Lower leg skin (tissue), 4 donors: ENCODE data around the gene CUL1. TPM values are rescaled to one million over a fixed set of nuclear protein-coding genes. Genes with fewer than 3 reads are reported as not detected.
"Not testable (repeated sequence)": the region's sequence is repeated elsewhere in the genome, so short reads cannot be mapped to it uniquely, and the experiment has no call there.

ENCODE experiments used
- DNase-seq, 2 donors: peaks; one replicate each; pipeline ENCODE4 v3.0.0-alpha.2; 2019; ENCODE audit warnings: low spot score in 2 of 2
- H3K4me3 ChIP-seq: fragments of 200-600 bp; sonication (generic); 2 replicates; pipeline ENCODE4 v1.5.1; 2017; ENCODE audit warnings: mild to moderate bottlenecking, low read depth; ENCODE audit not compliant: poor library complexity, severe bottlenecking
- CTCF ChIP-seq, 3 donors: fragments of 450-650 bp; IDR thresholded peaks; one replicate each; pipeline ENCODE4 v1.5.1; 2016; ENCODE audit warnings: antibody characterized with exemption in 3 of 3, mild to moderate bottlenecking in 3 of 3, moderate library complexity in 2 of 3
- POLR2A ChIP-seq, 2 donors: fragments of 450-650 bp; IDR thresholded peaks; one replicate each; pipeline ENCODE4 v1.6.1; 2016 to 2017; ENCODE audit warnings: antibody characterized with exemption in 2 of 2, mild to moderate bottlenecking in 1 of 2, moderate library complexity in 1 of 2
- WGBS, 2 donors: methylation state at CpG; one replicate each; pipeline ENCODE4 v1.1.5; 2018; 5-methylcytosine and 5-hydroxymethylcytosine counted together
- intact Hi-C: fragments of 100-400 bp; cut with DNase I; formaldehyde crosslinking; loops from one replicate; pipeline ENCODE4 v1.15.0; 2023; ENCODE audit warnings: low total_unique reads
- total RNA-seq, 4 donors: library from RNA; depleted of rRNA; stranded (reverse); fragments of >200 nt; gene quantifications; one replicate each; pipeline ENCODE4 v1.1.0, GENCODE V29; 2016

The CUL1 gene
- total RNA-seq, 4 donors from 2014 or later: 49.6 to 56.5 (median 52.6) TPM

- H3K4me3 ChIP-seq: no peak overlapping the region
- WGBS, 2 donors: 84 to 85% methylated on average over 7 of the region's 7 CpGs
- intact Hi-C loops: loop anchor here (10.0 kb wide), 1 partner anchor 247 kb away; no protein-coding TSS in a partner anchor
- no peak for DNase-seq
- no peak for TF ChIP-seq CTCF (IDR thresholded peaks at IDR 0.05)
- no peak for TF ChIP-seq POLR2A (IDR thresholded peaks at IDR 0.05)
These were observed 9.6 kb downstream of the CUL1 start for GRCh38 chr7:148708026-148708885.

GRCh38 chr7:148709014-148709413 lies 10.3 kb downstream of the CUL1 start:
- TF ChIP-seq POLR2A (IDR thresholded peaks at IDR 0.05) (no peak), CTCF (IDR thresholded peaks at IDR 0.05) (no peak)
- WGBS, 2 donors: 79% methylated on average over 6 of the region's 6 CpGs
- intact Hi-C loops: loop anchor here (10.0 kb wide), 1 partner anchor 246 kb away; no protein-coding TSS in a partner anchor

GRCh38 chr7:148710426-148710825 lies 11.7 kb downstream of the CUL1 start:
- H3K4me3 ChIP-seq, intact Hi-C loops, DNase-seq: not testable (repeated sequence)
- WGBS, 2 donors: 96 to 97% methylated on average over 17 of the region's 17 CpGs

More at GRCh38 chr7:148709014-148709413, 10.3 kb downstream of the CUL1 start:
- no peak for DNase-seq
- no peak overlapping the region for H3K4me3 ChIP-seq

- no peak for DNase-seq
- no peak overlapping the region for H3K4me3 ChIP-seq
- TF ChIP-seq CTCF (IDR thresholded peaks at IDR 0.05) (no peak), POLR2A (IDR thresholded peaks at IDR 0.05) (no peak)
- WGBS, 2 donors: 82 to 87% methylated on average over 16 of the region's 16 CpGs
- intact Hi-C loops: no loop called here
These were observed 12.7 kb downstream of the CUL1 start for GRCh38 chr7:148711191-148712102.

GRCh38 chr7:148712678-148713329 lies 14.1 kb downstream of the CUL1 start:
- intact Hi-C loops: no loop called here

More at GRCh38 chr7:148712678-148713329, 14.1 kb downstream of the CUL1 start:
- TF ChIP-seq POLR2A (IDR thresholded peaks at IDR 0.05) (no peak), CTCF (IDR thresholded peaks at IDR 0.05) (no peak)
- no peak overlapping the region for H3K4me3 ChIP-seq
- no peak for DNase-seq
- 48 to 49% methylated on average over 4 of the region's 4 CpGs for WGBS, 2 donors
